HepG2 (cell line): ENCODE measurements around the gene PDP2. TPM values are rescaled to one million over a fixed set of nuclear protein-coding genes. Genes with fewer than 3 reads are reported as not detected.

ENCODE experiments used
- AGO2 ChIP-seq: fragments of 200-400 bp; formaldehyde crosslinking; optimal IDR thresholded peaks from 2 replicates; pipeline ENCODE3; 2017; ENCODE audit warnings: mild to moderate bottlenecking, low read depth, low read length, moderate library complexity
- AHDC1 ChIP-seq: sonication (generic); formaldehyde crosslinking; IDR thresholded peaks from 2 replicates; pipeline ENCODE4 v1.5.1; 2020; ENCODE audit warnings: mild to moderate bottlenecking, missing genetic modification reagents, borderline replicate concordance
- ARID5B ChIP-seq: IDR thresholded peaks from 2 replicates; pipeline ENCODE4 v1.4.0; 2020; ENCODE audit warnings: mild to moderate bottlenecking, missing genetic modification reagents
- FOXP4 ChIP-seq: sonication (generic); formaldehyde crosslinking; IDR thresholded peaks from 2 replicates; pipeline ENCODE4 v1.4.0; 2020; ENCODE audit warnings: missing genetic modification reagents
- GABPA ChIP-seq, 2 experiments: IDR thresholded peaks; 2 replicates each; pipeline ENCODE4 v1.6.1; 2011 to 2016; ENCODE audit warnings: low read depth in 2 of 2, low read length in 1 of 2, missing biosample characterization in 1 of 2, missing genetic modification characterization in 1 of 2
- HDAC2 ChIP-seq: sonication (generic); formaldehyde crosslinking; IDR thresholded peaks from 2 replicates; pipeline ENCODE4 v1.4.0; 2020; ENCODE audit warnings: missing genetic modification reagents
- HOXA7 ChIP-seq: sonication (generic); formaldehyde crosslinking; IDR thresholded peaks from 2 replicates; pipeline ENCODE4 v1.8.1; 2022; ENCODE audit warnings: mild to moderate bottlenecking, missing genetic modification reagents, moderate library complexity
- MIER2 ChIP-seq: IDR thresholded peaks from 2 replicates; pipeline ENCODE4 v1.6.1; 2016; ENCODE audit warnings: missing biosample characterization, missing genetic modification reagents
- MTA3 ChIP-seq: sonication (generic); formaldehyde crosslinking; IDR thresholded peaks from 2 replicates; pipeline ENCODE4 v1.4.0; 2020; ENCODE audit warnings: missing genetic modification reagents
- SALL1 ChIP-seq: sonication (generic); formaldehyde crosslinking; IDR thresholded peaks from 2 replicates; pipeline ENCODE4 v1.8.0; 2022; ENCODE audit warnings: mild to moderate bottlenecking, missing genetic modification reagents
- SSRP1 ChIP-seq: IDR thresholded peaks from 2 replicates; pipeline ENCODE4 v1.6.1; 2016; ENCODE audit warnings: control low read depth
- TEAD2 ChIP-seq: sonication (generic); formaldehyde crosslinking; IDR thresholded peaks from 2 replicates; pipeline ENCODE4 v1.9.0; 2021; ENCODE audit warnings: missing genetic modification reagents
- U2AF1 ChIP-seq: fragments of 200-400 bp; formaldehyde crosslinking; optimal IDR thresholded peaks from 2 replicates; pipeline ENCODE3; 2017; ENCODE audit warnings: mild to moderate bottlenecking, low read depth, low read length
- ZBTB33 ChIP-seq: sonication (generic); formaldehyde crosslinking; IDR thresholded peaks from 2 replicates; pipeline ENCODE4 v1.4.0; 2020; ENCODE audit warnings: missing genetic modification reagents
- ZSCAN29 ChIP-seq: sonication (generic); formaldehyde crosslinking; conservative IDR thresholded peaks from 2 replicates; pipeline ENCODE4 v1.4.0; 2020; ENCODE audit warnings: mild to moderate bottlenecking, missing genetic modification reagents
- polyA plus RNA-seq, 8 experiments: library from polyadenylated mRNA; depleted of rRNA in 3 of 8; stranded (reverse) in 7 of 8; unstranded in 1 of 8; fragments of >200 nt; fragmentation: Illumina TruSeq in 4 of 8; extraction: Trizol in 4 of 8; gene quantifications; 2 replicates each; pipeline versions ENCODE4 v1.2.1 to v1.2.3, GENCODE V29; 2011 to 2016; ENCODE audit warnings: low read depth in 4 of 8, missing spikeins in 1 of 8, mixed read lengths in 1 of 8; ENCODE audit not compliant: insufficient read depth in 1 of 8
- total RNA-seq, 5 experiments: library from RNA; depleted of rRNA; stranded (reverse); fragments of >200 nt; fragmentation: Illumina TruSeq; extraction: Trizol; gene quantifications; 2 replicates each; pipeline ENCODE4 v1.2.3, GENCODE V29; 2016; ENCODE audit warnings: low read depth in 1 of 5

Gene PDP2
- total and polyA plus RNA-seq, 2 of the 13 experiments (the other 11 are each of a cell fraction or from before 2014, with no cell fraction given) = 12.8 to 15.8 TPM

- no peak for TF ChIP-seq HOXA7 (CRISPR knock-in tag)
- 0 out of 2 replicates have a peak, but pooled peaks have one; percentile 26 for TF ChIP-seq SSRP1 (CRISPR knock-in tag)
- TF ChIP-seq AHDC1 = no peak
- TF ChIP-seq ZSCAN29 (CRISPR knock-in tag) = no peak
- TF ChIP-seq MIER2 (CRISPR knock-in tag) = no peak
- 0 out of 2 replicates have a peak, but pooled peaks have one; percentile 43 for TF ChIP-seq FOXP4 (CRISPR knock-in tag)
- TF ChIP-seq TEAD2 (CRISPR knock-in tag) = no peak
- peak; percentile 9; the same call in 1 of the 2 replicates for TF ChIP-seq SALL1 (CRISPR knock-in tag)
- peak; percentile 46 for TF ChIP-seq AGO2
- peak; percentile 38; the same call in 1 of the 2 replicates for TF ChIP-seq HDAC2 (CRISPR knock-in tag)
- TF ChIP-seq MTA3 = no peak
- TF ChIP-seq GABPA (IDR thresholded peaks at IDR 0.05; ENCODE audit: low read depth, low read length) = no peak; the same call in 1 of the 2 replicates
- peak; percentile 57 for TF ChIP-seq GABPA (CRISPR knock-in tag; IDR thresholded peaks at IDR 0.05; ENCODE audit: low read depth)
- peak; percentile 13; the same call in 1 of the 2 replicates for TF ChIP-seq ARID5B
- TF ChIP-seq ZBTB33 (CRISPR knock-in tag) = 0 out of 2 replicates have a peak, but pooled peaks have one; percentile 13
- no peak for TF ChIP-seq U2AF1
Measured at GRCh38 chr16:66937725-66938337, 57.5 kb downstream of the PDP2 start (continued).
